ENCODE results near the gene HOGA1. TPM values are rescaled to one million over a fixed set of nuclear protein-coding genes. Genes with fewer than 3 reads are reported as not detected.

HOGA1 gene
- total RNA-seq, 2 donors from 2014 or later, result 0.49 TPM; not detected in 1

DNA sequence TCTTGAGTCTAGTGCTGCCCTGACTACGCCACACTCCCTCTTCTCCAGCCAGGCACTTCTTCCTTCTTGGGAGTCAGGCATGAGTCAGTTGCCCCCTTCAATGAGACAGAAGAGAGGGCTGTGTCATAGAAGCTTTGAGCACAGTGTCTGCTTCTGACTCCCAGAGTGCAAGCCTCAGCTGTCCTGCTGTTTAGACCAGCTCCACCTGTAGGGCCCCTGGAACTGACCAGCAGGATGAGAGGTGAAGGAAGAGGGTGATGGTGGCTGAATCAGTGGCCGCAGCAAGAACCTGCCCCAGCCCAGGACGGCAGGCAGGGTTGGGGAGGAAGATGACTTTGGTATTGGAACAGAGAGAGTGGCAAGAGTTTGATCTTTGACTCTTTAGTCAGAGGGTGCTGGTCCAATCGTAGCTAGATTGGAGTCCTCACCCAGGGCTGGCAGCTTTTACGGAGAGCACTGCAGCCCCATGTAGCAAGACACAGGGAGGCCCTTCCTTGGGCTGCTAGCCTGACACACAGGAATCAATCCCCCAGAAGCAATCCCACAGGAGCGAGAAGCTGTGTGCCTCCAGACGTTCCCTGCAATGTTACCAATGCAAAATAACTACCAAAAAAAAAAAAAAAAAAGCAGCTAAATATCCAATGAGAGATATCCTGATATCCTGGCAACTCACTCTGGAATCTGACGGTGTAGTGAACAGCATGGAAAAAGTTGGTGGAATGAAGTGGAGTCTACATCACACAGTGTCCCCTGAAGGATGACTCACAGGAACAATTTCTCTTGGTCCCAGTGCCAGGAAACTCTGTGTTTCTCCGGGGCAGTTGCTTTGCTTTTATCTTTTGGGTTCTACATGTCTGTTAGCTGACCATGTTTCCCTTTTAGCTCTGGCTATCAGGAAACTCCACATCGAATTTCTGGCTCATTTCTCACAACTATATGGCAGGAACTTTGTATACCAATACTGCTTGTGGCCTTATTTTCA, 12.2 kb downstream of the HOGA1 start:
- TF ChIP-seq, protein P1, sequence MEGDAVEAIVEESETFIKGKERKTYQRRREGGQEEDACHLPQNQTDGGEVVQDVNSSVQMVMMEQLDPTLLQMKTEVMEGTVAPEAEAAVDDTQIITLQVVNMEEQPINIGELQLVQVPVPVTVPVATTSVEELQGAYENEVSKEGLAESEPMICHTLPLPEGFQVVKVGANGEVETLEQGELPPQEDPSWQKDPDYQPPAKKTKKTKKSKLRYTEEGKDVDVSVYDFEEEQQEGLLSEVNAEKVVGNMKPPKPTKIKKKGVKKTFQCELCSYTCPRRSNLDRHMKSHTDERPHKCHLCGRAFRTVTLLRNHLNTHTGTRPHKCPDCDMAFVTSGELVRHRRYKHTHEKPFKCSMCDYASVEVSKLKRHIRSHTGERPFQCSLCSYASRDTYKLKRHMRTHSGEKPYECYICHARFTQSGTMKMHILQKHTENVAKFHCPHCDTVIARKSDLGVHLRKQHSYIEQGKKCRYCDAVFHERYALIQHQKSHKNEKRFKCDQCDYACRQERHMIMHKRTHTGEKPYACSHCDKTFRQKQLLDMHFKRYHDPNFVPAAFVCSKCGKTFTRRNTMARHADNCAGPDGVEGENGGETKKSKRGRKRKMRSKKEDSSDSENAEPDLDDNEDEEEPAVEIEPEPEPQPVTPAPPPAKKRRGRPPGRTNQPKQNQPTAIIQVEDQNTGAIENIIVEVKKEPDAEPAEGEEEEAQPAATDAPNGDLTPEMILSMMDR (IDR thresholded peaks at IDR 0.05), result no peak
- intact Hi-C loops (cut with DNase I), result no loop called here
- Histone ChIP-seq H3K4me3 (no peak overlapping the region), H3K27ac (no peak overlapping the region), H3K9ac (ENCODE audit: low read depth in 2 of 2, low read length in 2 of 2) (no peak overlapping the region), H3K36me3 (no peaks in the 10 kb centered on the region), H3K9me3 (no peaks in the 10 kb centered on the region), H3K4me1 (no peaks in the 10 kb centered on the region), H3K27me3 (no peaks in the 10 kb centered on the region)
- DNase-seq, result no peak

DNA sequence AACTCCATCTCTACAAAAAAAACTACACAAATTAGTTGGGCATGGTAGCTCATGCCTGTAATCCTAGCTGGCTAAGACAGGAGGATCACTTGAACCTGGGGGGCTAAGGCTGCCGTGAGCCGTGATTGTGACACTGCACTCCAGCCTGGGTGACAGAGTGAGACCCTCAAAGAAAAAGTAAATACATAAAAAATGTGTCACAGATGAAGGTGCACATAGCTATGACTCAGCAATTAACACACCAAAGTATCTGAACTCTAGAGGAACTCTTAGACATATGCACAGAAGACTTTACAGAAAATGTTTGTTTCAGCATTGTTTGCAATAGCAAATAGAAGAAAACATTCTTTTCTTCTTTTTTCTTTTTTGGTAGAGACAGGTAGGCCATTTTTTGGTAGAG, 13.6 kb downstream of the HOGA1 start:
- no peak overlapping the region for H3K9ac ChIP-seq (ENCODE audit: low read depth in 2 of 2, low read length in 2 of 2)
- no peaks in the 10 kb centered on the region for H3K36me3 ChIP-seq
- no peak overlapping the region for H3K27ac ChIP-seq
- no peaks in the 10 kb centered on the region for H3K9me3 ChIP-seq
- intact Hi-C loops (cut with DNase I), result no loop called here
- no peak for DNase-seq
- H3K27me3 ChIP-seq, result no peaks in the 10 kb centered on the region
- TF ChIP-seq, protein P1 (IDR thresholded peaks at IDR 0.05), result no peak
- no peaks in the 10 kb centered on the region for H3K4me1 ChIP-seq
- H3K4me3 ChIP-seq, result no peak overlapping the region

DNA sequence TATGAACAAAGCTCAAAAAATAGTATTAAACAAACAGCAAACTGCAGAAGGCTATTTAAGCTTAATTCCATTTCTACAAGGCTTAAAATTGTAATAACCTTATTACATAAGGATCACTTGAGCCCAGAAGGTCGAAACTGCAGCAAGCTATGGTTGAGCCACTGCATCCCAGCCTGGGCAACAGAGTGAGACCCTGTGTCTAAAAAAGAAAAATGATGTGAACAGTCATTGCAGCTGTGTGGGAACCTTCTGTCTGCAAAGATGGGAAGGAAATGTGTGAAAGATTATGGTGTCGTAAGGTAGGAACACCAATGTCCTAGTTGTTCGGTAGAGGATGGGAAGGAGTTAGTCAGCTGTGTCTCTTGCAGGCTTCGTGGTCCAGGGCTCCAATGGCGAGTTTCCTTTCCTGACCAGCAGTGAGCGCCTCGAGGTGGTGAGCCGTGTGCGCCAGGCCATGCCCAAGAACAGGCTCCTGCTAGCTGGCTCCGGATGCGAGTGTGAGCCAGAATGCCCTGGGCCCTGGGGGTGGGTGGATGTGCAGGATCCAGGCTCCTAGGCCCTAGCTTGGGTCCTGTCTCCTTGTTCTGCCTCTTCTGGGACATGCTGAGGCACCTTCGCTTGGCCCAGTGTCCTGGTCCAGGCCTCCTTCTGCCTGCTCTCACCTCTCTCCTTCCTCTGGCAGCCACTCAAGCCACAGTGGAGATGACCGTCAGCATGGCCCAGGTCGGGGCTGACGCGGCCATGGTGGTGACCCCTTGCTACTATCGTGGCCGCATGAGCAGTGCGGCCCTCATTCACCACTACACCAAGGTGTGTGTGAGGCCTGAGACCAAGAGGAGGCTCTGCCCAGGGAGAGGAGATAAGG, 14.4 kb downstream of the HOGA1 start:
- Histone ChIP-seq H3K27ac (no peak overlapping the region), H3K9ac (ENCODE audit: low read depth in 2 of 2, low read length in 2 of 2) (no peak overlapping the region), H3K36me3 (no peaks in the 10 kb centered on the region), H3K27me3 (no peaks in the 10 kb centered on the region), H3K9me3 (no peaks in the 10 kb centered on the region), H3K4me1 (no peaks in the 10 kb centered on the region), H3K4me3 (no peak overlapping the region)
- TF ChIP-seq, protein P1 (IDR thresholded peaks at IDR 0.05), result no peak
- intact Hi-C loops (cut with DNase I), result no loop called here
- no peak for DNase-seq

DNA sequence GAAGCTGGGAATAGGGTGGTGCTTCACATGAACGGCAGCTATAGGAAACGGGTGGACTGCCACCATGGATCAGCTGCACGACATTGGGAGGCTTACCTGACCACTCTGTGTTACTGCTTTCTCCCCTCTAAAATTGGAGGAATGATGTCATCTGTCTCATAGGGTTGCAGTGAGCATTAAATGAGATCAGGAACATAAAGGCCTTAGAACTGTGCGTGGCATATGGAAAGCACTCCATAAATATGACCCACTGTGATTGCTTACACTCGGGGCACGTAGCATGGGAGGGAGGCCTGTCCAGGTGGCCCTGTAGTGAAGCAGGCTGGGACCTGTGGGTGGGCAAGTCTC, 15.1 kb downstream of the HOGA1 start:
- H3K27me3 ChIP-seq, result no peaks in the 10 kb centered on the region
- H3K9me3 ChIP-seq, result no peaks in the 10 kb centered on the region
- DNase-seq, result no peak
- H3K27ac ChIP-seq, result no peak overlapping the region
- H3K4me1 ChIP-seq, result no peaks in the 10 kb centered on the region
- H3K9ac ChIP-seq (ENCODE audit: low read depth in 2 of 2, low read length in 2 of 2), result no peak overlapping the region
- intact Hi-C loops (cut with DNase I), result no loop called here
- H3K4me3 ChIP-seq, result no peak overlapping the region
- H3K36me3 ChIP-seq, result no peaks in the 10 kb centered on the region
- TF ChIP-seq, protein P1 (IDR thresholded peaks at IDR 0.05), result no peak

DNA sequence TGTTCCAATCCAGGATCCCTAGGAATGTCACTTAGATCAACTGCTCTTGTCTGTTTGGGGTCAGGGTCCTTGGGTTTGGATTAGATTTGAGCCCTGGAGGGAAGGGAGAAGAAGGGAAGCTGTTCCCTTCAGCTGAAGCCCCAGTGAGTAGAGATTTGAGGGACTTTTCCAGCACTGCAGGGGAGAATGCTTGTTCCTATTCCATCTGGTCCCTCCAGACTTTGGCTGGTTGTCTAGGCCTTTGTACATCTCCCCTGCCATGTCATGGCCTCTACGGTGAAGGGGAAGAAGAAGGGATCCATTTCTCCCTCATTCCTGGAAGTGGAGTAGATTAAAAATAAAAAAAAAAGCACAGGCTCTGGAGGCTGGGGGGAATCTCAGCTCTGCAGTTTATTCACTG, 16.4 kb downstream of the HOGA1 start:
- intact Hi-C loops (cut with DNase I), result no loop called here
- Histone ChIP-seq H3K9ac (ENCODE audit: low read depth in 2 of 2, low read length in 2 of 2) (no peak overlapping the region), H3K4me3 (no peak overlapping the region), H3K27me3 (no peaks in the 10 kb centered on the region), H3K9me3 (no peaks in the 10 kb centered on the region), H3K4me1 (no peaks in the 10 kb centered on the region), H3K36me3 (no peaks in the 10 kb centered on the region), H3K27ac (no peak overlapping the region)
- TF ChIP-seq, protein P1 (IDR thresholded peaks at IDR 0.05), result no peak
- DNase-seq, result no peak

Measured in colonic mucosa (tissue), 4 donors.